Measurements from ENCODE around the gene HELZ.

DNA sequence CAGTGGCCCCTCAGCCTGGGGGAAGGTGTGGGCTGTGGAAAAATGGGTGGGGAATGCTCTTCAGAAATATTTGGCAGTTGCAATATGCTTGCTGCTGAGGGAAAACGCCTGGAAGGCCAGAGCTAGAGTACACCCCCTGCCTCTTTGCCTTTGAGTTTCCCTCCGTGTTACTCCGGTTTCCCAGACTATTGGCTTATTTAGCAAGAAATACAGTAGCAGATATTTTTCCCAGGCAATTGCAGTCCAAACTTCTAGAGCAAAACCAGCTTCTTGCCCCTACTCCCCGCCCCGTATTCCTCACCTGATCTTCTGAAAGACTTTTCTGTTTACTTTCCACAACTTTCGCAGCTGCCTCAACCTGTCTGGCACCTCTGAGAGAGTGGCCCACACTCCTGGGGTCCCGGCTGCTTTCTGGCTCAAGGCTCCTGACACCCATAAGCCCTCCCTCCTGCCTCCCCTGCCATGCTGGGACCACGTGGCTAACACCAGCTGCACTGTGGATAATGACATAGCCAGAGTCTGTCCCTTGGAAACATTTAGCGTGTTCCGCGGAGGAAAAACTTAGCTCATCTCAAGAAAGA is 45.8 kb upstream of the HELZ start:
- TF ChIP-seq, protein P1, sequence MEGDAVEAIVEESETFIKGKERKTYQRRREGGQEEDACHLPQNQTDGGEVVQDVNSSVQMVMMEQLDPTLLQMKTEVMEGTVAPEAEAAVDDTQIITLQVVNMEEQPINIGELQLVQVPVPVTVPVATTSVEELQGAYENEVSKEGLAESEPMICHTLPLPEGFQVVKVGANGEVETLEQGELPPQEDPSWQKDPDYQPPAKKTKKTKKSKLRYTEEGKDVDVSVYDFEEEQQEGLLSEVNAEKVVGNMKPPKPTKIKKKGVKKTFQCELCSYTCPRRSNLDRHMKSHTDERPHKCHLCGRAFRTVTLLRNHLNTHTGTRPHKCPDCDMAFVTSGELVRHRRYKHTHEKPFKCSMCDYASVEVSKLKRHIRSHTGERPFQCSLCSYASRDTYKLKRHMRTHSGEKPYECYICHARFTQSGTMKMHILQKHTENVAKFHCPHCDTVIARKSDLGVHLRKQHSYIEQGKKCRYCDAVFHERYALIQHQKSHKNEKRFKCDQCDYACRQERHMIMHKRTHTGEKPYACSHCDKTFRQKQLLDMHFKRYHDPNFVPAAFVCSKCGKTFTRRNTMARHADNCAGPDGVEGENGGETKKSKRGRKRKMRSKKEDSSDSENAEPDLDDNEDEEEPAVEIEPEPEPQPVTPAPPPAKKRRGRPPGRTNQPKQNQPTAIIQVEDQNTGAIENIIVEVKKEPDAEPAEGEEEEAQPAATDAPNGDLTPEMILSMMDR (IDR thresholded peaks at IDR 0.05), result no peak
- TF ChIP-seq POLR2A (IDR thresholded peaks at IDR 0.05), result no peak

All from ovary (tissue), 3 donors.